Measurements from ENCODE around the gene ZSCAN21.

GRCh38 chr7:100098913-100099312 is 49.3 kb downstream of the ZSCAN21 start:
- TF ChIP-seq POLR2A (IDR thresholded peaks at IDR 0.05; ENCODE audit: low read depth, low read length) = no peak
- TF ChIP-seq CTCF (conservative IDR thresholded peaks at IDR 0.05; ENCODE audit: low read depth, low read length) = no peak
- no peak for TF ChIP-seq MAFK (IDR thresholded peaks at IDR 0.05; ENCODE audit: low read depth, low read length)
- no peak for TF ChIP-seq RCOR1 (IDR thresholded peaks at IDR 0.05; ENCODE audit: insufficient replicate concordance, low read length)
- TF ChIP-seq USF2 (IDR thresholded peaks at IDR 0.05; ENCODE audit: low read depth, low read length) = no peak
- no peak for TF ChIP-seq RAD21 (IDR thresholded peaks at IDR 0.05; ENCODE audit: low read length)
- TF ChIP-seq CHD1 (IDR thresholded peaks at IDR 0.05; ENCODE audit: low read depth, low read length) = no peak

All from IMR-90 (cell line).